ENCODE measurements around the gene ULK2. TPM values are rescaled to one million over a fixed set of nuclear protein-coding genes. Genes with fewer than 3 reads are reported as not detected.

The ULK2 gene
- total and polyA plus RNA-seq, 3 donors from 2014 or later, result 69.2 to 112 (median 87.2) TPM

DNA sequence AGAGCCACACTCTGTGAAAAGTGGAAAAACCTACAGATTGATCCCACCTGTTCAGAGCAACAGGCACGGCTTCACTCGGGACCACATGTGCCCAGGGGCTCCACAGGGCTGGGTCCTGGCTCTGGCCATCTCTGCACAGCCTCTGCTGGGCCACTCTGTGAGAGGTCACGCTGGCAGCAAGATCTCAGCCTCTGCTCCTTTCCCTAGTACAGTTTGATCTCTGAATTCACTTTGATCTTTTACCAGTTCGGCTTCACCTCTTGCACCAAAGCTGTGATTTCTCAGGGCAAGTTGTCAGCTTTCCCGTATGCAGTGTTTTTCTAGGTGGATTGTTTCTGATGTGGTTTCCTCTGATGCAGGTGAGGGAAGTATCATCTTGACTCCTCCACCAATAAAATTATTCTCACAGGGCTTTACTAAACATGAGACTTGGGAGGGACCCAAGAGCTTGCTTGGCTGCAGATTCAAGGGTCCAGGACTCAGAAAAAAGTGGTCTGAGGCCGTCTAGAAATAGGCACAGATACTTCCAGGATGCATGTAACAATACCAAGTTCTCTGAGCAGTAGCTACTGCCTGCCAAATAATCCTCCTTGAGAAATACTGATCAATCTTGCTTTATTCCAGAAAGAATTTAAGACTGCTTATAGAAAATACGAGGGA, 95.6 kb downstream of the ULK2 start:
- DNase-seq, result no peak
- no peaks in the 10 kb centered on the region for H3K36me3 ChIP-seq (ENCODE audit: low read depth, missing control alignments)
- intact Hi-C loops (cut with DNase I; ENCODE audit: low total_unique reads), result no loop called here
- H3K4me1 ChIP-seq, result no peaks in the 10 kb centered on the region
- TF ChIP-seq POLR2A (IDR thresholded peaks at IDR 0.05), result no peak
- TF ChIP-seq, protein P1, sequence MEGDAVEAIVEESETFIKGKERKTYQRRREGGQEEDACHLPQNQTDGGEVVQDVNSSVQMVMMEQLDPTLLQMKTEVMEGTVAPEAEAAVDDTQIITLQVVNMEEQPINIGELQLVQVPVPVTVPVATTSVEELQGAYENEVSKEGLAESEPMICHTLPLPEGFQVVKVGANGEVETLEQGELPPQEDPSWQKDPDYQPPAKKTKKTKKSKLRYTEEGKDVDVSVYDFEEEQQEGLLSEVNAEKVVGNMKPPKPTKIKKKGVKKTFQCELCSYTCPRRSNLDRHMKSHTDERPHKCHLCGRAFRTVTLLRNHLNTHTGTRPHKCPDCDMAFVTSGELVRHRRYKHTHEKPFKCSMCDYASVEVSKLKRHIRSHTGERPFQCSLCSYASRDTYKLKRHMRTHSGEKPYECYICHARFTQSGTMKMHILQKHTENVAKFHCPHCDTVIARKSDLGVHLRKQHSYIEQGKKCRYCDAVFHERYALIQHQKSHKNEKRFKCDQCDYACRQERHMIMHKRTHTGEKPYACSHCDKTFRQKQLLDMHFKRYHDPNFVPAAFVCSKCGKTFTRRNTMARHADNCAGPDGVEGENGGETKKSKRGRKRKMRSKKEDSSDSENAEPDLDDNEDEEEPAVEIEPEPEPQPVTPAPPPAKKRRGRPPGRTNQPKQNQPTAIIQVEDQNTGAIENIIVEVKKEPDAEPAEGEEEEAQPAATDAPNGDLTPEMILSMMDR (IDR thresholded peaks at IDR 0.05), result no peak
- H3K4me3 ChIP-seq, result no peak overlapping the region
- no peaks in the 10 kb centered on the region for H3K27me3 ChIP-seq
- WGBS, 2 donors, result 50 to 52% methylated on average over 7 of the region's 7 CpGs
- H3K9me3 ChIP-seq, result no peaks in the 10 kb centered on the region
- H3K27ac ChIP-seq, result no peak overlapping the region

DNA sequence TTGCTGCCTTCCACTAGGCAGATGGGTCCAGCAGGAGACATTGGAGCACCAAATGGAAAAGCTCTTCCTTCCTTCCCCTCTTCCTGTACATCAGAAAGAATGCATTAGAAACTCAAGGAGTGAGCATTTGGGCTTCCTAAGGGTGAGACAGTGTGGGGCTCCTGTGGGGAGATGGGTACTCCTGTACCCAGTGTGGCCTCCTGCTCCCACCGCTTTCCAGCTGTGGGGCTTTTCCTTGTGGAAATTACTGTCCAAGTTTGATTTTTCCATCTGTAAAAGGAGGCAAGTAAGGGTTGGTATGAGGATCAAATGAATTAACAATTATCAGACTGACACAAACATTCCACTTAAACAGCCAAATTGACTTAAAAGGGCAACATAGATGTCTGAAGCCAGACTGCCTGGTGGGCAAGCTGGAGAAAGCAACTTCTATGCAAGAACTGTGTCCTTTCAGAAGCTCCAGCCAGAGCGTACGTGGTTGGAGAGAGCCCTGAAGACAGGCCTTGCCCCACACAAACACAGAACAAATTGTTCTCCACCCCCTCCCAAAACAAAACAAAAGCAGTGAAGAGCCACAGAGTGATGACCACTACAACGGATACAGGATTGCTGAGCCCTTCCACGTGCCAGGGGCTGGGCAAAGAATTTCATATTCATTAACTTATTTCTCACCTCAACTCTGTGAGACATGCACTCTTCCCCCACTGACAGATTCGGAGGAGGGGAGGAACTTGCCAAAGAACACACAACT, 96.6 kb downstream of the ULK2 start:
- DNase-seq, result no peak
- TF ChIP-seq POLR2A (IDR thresholded peaks at IDR 0.05), result no peak
- TF ChIP-seq, protein P1 (IDR thresholded peaks at IDR 0.05), result no peak
- 48 to 76% methylated on average over 6 of the region's 6 CpGs for WGBS, 2 donors
- intact Hi-C loops (cut with DNase I; ENCODE audit: low total_unique reads), result no loop called here
- Histone ChIP-seq H3K27me3 (no peaks in the 10 kb centered on the region), H3K4me1 (no peaks in the 10 kb centered on the region), H3K4me3 (no peak overlapping the region), H3K27ac (no peak overlapping the region), H3K9me3 (no peaks in the 10 kb centered on the region), H3K36me3 (ENCODE audit: low read depth, missing control alignments) (no peaks in the 10 kb centered on the region)

DNA sequence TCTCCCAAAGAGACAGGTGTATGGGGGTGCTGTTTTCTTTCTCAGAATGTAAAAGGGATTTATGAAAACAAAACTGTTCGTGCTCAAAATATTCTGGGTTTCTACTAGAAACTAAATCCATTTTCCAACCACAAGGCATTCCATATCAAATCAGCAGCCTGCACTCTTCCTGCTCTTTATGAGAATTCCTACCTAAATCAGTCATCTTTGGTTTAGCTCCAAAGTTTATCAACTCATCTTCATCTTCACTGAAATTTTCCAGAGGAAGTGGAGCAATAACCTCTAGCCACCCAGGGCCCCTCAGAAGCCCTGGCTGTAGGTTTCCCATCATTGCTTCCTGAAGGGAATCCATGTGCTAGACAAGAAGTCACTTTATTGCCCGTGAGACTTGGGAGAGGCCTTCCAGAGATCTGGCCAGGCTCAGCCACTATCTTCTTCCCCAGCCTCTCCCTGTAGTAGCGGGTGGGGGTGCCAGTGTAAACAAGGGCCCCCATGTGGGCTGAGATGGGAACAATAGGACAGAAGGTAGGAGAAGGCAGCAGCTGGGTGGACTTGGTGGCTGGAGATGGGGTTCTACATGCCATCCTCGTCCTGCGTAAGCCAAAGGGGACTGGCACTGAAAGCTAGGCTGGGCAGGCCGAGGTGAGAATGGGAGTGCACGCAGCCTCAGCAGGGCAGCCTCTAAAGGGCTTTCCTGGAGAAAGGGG, 97.6 kb downstream of the ULK2 start:
- 83 to 86% methylated on average over 7 of the region's 7 CpGs for WGBS, 2 donors
- Histone ChIP-seq H3K27me3 (no peaks in the 10 kb centered on the region), H3K36me3 (ENCODE audit: low read depth, missing control alignments) (no peaks in the 10 kb centered on the region), H3K27ac (no peak overlapping the region), H3K4me3 (no peak overlapping the region), H3K9me3 (no peaks in the 10 kb centered on the region), H3K4me1 (no peaks in the 10 kb centered on the region)
- TF ChIP-seq POLR2A (IDR thresholded peaks at IDR 0.05), result no peak
- TF ChIP-seq, protein P1 (IDR thresholded peaks at IDR 0.05), result no peak
- no peak for DNase-seq
- intact Hi-C loops (cut with DNase I; ENCODE audit: low total_unique reads), result loop anchor here (5.0 to 10.0 kb wide), 2 partner anchors 253 to 405 kb away; partner anchors contain the start of gene B9D1

DNA sequence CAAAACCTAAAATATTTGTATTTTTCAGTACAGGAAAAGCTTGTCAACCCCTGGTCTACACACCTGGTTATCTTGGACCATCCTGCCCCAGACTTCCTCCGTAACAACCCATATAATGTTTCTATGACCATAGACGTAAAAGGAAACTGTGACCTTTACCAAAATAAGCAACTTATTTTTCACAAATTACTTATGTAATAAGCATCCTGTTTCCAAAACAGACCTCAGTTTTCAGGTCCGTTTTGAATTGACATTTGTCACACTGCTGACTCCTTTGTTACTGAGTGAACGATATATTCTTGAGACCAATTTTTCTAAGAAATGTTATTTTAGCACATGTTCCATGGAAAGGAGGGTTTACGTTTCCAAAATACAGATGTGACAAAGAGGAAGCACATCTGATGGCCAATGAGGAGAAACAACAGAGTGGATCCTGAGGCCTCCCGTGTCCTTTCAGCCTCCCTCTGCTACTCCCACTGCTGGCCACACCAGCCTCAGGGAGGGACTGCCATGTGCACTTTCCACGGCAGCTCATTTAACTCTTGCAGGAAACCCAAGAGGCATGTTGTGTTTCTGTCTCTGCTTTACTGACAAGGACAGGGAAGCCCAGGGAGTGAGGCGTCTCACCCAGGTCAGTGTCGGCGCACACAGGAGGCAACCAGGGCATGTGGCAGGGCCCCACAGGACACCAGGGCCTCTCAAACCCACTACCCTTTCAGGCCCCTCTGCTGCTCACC, 99.5 kb downstream of the ULK2 start:
- H3K36me3 ChIP-seq (ENCODE audit: low read depth, missing control alignments), result no peaks in the 10 kb centered on the region
- intact Hi-C loops (cut with DNase I; ENCODE audit: low total_unique reads), result loop anchor here (5.0 to 10.0 kb wide), 2 partner anchors 251 to 403 kb away; partner anchors contain the start of gene B9D1
- no peak for DNase-seq
- 48 to 56% methylated on average over 8 to 10 of the region's 10 CpGs for WGBS, 2 donors
- H3K9me3 ChIP-seq, result no peaks in the 10 kb centered on the region
- no peaks in the 10 kb centered on the region for H3K4me1 ChIP-seq
- no peak overlapping the region for H3K4me3 ChIP-seq
- H3K27me3 ChIP-seq, result no peaks in the 10 kb centered on the region
- H3K27ac ChIP-seq, result no peak overlapping the region
- TF ChIP-seq, protein P1 (IDR thresholded peaks at IDR 0.05), result no peak
- no peak for TF ChIP-seq POLR2A (IDR thresholded peaks at IDR 0.05)

All from testis (tissue), 3 donors.